ENCODE data around the gene LRRC32. TPM values are rescaled to one million over a fixed set of nuclear protein-coding genes. Genes with fewer than 3 reads are reported as not detected.

Gene LRRC32
- total and polyA plus RNA-seq, 9 of the 15 experiments (the other 6 are each of a cell fraction or from before 2014, with no cell fraction given), result 0.10 to 0.50 (median 0.19) TPM; not detected in 5

GRCh38 chr11:76704171-76704948 lies 33.8 kb upstream of the LRRC32 start:
- Histone ChIP-seq H4K20me1 (replicated peaks; ENCODE audit: control insufficient read depth, insufficient read depth, low read length) (no peaks in the 10 kb centered on the region), H3K9ac (ENCODE audit: insufficient read depth in 1 of 2, low read depth in 2 of 2, low read length in 2 of 2) (no peak overlapping the region), H3K4me1 (replicated peaks in 1 of 2; ENCODE audit: control insufficient read depth in 2 of 2, insufficient read depth in 2 of 2, low read length in 2 of 2) (peaks cover 55 to 57% of the 10 kb centered on the region in 2 experiments), H3K27me3 (ENCODE audit: control insufficient read depth in 2 of 2, insufficient read depth in 2 of 2, low read length in 2 of 2) (no peaks in the 10 kb centered on the region), H3K9me1 (ENCODE audit: control insufficient read depth, insufficient read depth, low read length) (peaks cover 3% of the 10 kb centered on the region), H3K27ac (ENCODE audit: extremely low read depth, low read depth, low read length) (peak overlapping the region; percentile 22; the same call in 1 of the 3 replicates), H3K36me3 (ENCODE audit: control insufficient read depth, insufficient read depth, low read length) (no peaks in the 10 kb centered on the region), H3K79me2 (ENCODE audit: control insufficient read depth, insufficient read depth, low read length) (no peaks in the 10 kb centered on the region), H3K9me3 (replicated peaks; ENCODE audit: control insufficient read depth, insufficient read depth, low read depth, low read length) (0 out of 2 replicates have a peak, but pooled peaks cover 3% of the 10 kb centered on the region), H3K4me3 (no peak overlapping the region), H3K4me2 (ENCODE audit: insufficient read depth, low read length) (peak overlapping the region; percentile 2; the same call in 1 of the 2 replicates), H2AFZ (ENCODE audit: low read depth, low read length) (peak overlapping the region; percentile 32; the same call in 1 of the 2 replicates)
- 33% methylated on average over 5 of the region's 5 CpGs for WGBS (ENCODE audit: insufficient coverage, low coverage, missing lambda C conversion rate)
- BruUV-seq (replicated peaks), result no TSS peak
- ChIA-PET CTCF (ENCODE audit: low intra/inter-chr PET ratio) (no interaction called here), POLR2A (no interaction called here)
- DNase-seq (ENCODE audit: extremely low read depth in 1 of 4, low spot score in 3 of 4), result peak in 1 of 4 experiments; percentile 39
- in situ Hi-C loops (cut with MboI) (no loop called here), intact Hi-C loops (cut with micrococcal nuclease) (no loop called here)
- no peak for ATAC-seq
- no peak for FAIRE-seq
- TF ChIP-seq MCM7 (IDR thresholded peaks at IDR 0.05) (no peak), NFE2L1 (tag; IDR thresholded peaks at IDR 0.05; ENCODE audit: borderline replicate concordance, low read depth) (peak; percentile 50; the same call in 1 of the 2 replicates), CBFA2T3 (IDR thresholded peaks at IDR 0.05) (peak; percentile 47; the same call in 1 of the 2 replicates), GATAD2A (IDR thresholded peaks at IDR 0.05) (no peak), MAFG (tag; conservative IDR thresholded peaks at IDR 0.05) (peak; percentile 88), ZNF668 (CRISPR knock-in tag; IDR thresholded peaks at IDR 0.05) (no peak), CBFA2T2 (conservative IDR thresholded peaks at IDR 0.05) (0 out of 2 replicates have a peak, but pooled peaks have one; percentile 39), TAF1 (IDR thresholded peaks at IDR 0.05; ENCODE audit: control insufficient read depth, extremely low read depth, insufficient read depth, low read length, severe bottlenecking) (no peak), ZNF592 (IDR thresholded peaks at IDR 0.05) (peak; percentile 15; the same call in 1 of the 2 replicates), GATAD2B (IDR thresholded peaks at IDR 0.05; ENCODE audit: borderline replicate concordance) (0 out of 2 replicates have a peak, but pooled peaks have one; percentile 29), TFAP4 (CRISPR knock-in tag; IDR thresholded peaks at IDR 0.05; ENCODE audit: borderline replicate concordance) (peak; percentile 44; the same call in 1 of the 2 replicates), NR2C1 (IDR thresholded peaks at IDR 0.05) (no peak), NR2C1 (tag; IDR thresholded peaks at IDR 0.05) (peak; percentile 12; the same call in 1 of the 2 replicates), ZSCAN32 (CRISPR knock-in tag; IDR thresholded peaks at IDR 0.05) (no peak), ZNF316 (IDR thresholded peaks at IDR 0.05) (peak; percentile 74), ZNF263 (CRISPR knock-in tag; IDR thresholded peaks at IDR 0.05; ENCODE audit: borderline replicate concordance) (no peak), CREM (IDR thresholded peaks at IDR 0.05; ENCODE audit: low read depth) (no peak), C11orf30 (IDR thresholded peaks at IDR 0.05; ENCODE audit: low read depth) (peak; percentile 69), MAFK (IDR thresholded peaks at IDR 0.05; ENCODE audit: low read length) (0 out of 2 replicates have a peak, but pooled peaks have one; percentile 47)
